Measurements from ENCODE around the gene PPP6R2.

Gene PPP6R2

DNA sequence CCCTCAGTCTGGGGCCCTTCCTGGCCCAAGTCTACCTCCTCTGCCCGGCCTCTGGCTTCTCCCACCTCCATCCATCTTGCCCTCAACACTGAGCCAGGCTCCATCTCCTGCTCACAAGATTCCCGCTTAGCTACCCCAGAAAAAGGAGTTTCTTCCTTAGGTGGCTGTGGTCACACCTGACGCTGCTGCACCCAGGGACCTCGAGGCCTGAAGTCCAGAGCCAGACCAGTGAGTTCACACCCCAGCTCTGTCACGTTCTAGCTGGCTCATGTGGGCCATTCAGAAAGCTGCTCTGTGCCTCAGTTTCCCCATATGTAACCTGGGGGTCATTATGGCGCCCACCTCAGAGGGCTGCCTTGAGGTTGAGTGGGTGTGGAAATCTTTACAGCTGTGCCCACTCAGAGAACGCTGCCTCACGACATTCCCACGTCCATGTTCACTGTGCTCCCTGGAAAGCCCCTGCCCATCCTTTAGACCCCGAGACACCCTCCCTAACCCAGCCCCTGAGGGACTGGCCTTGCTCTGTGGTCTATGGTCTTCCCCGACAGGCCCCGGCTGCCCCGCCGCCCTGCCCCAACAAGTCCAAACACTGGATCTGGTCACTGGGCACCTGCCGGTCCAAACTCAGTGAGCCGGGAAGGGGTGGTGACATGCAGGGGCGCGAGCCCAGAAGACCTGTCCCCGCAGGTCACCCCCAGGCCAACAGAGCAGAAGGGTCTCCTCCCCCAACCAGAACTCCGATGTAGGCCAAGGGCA, 45.4 kb upstream of the PPP6R2 start:
- no peaks in the 10 kb centered on the region for H3K27me3 ChIP-seq (replicated peaks)
- TF ChIP-seq CTCF (IDR thresholded peaks at IDR 0.05; ENCODE audit: low read depth, low read length, missing control alignments): no peak
- no peak overlapping the region for H3K27ac ChIP-seq
- no peak for DNase-seq
- peaks cover 8% of the 10 kb centered on the region for H3K36me3 ChIP-seq (replicated peaks)
- in situ Hi-C loops (cut with HindIII; ENCODE audit: low pct_ligation_motif_present, low sequenced_read_pairs): no loop called here
- H3K4me3 ChIP-seq (ENCODE audit: low read depth, low read length): no peak overlapping the region

- in situ Hi-C loops (cut with HindIII; ENCODE audit: low pct_ligation_motif_present, low sequenced_read_pairs): no loop called here
- H3K27me3 ChIP-seq (replicated peaks): no peaks in the 10 kb centered on the region
Measured at GRCh38 chr22:50298266-50298637, 44.9 kb upstream of the PPP6R2 start.

DNA sequence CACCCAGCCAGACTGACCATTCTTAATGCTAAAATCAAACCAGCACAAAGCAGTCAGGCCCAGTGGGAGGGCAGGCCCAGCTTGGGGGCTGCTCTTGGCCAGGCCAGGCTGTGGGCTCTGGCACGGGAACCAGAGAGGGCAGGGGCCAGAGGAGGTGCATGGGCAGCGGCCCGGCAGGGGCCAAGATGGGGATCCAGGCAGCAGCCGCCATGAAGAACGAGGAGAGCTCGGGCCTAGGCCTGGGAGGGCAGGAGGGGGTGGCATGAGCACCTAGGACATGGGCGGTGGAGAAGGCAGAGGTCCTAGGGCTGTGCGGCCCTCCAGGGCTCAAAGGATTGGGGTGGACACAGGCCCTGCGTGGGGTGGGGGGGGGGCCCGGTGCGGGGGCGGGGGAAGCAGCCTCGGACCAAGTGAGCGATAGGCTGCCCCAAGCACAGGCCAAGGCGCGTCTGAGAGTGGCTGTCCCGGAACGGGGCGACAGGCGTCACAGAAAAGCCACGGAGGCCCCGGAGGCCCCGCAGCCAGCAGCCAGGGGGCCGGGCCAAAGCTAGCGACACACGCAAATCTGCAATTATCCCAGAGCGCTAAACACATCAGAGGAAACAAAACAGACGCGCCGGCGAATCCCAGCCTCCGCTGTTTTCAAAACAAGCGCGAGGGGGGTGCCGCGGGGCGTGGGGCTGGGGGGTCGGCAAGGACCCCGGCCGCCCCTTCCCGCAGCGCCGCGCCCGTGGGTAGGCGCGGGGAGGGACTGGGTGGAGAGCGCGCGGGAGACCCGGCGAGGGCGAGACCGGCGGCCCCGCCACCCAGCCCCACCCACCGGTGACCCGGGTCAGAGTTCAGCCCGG, 44.0 kb upstream of the PPP6R2 start:
- Histone ChIP-seq H3K36me3 (replicated peaks) (peaks cover 8% of the 10 kb centered on the region), H3K27ac (no peak overlapping the region), H3K4me3 (ENCODE audit: low read depth, low read length) (no peak overlapping the region), H3K27me3 (replicated peaks) (no peaks in the 10 kb centered on the region)
- in situ Hi-C loops (cut with HindIII; ENCODE audit: low pct_ligation_motif_present, low sequenced_read_pairs): no loop called here
- TF ChIP-seq CTCF (IDR thresholded peaks at IDR 0.05; ENCODE audit: low read depth, low read length, missing control alignments): no peak
- no peak for DNase-seq

More at GRCh38 chr22:50298266-50298637, 44.9 kb upstream of the PPP6R2 start:
- no peak for DNase-seq
- H3K27ac ChIP-seq: no peak overlapping the region
- no peak for TF ChIP-seq CTCF (IDR thresholded peaks at IDR 0.05; ENCODE audit: low read depth, low read length, missing control alignments)
- H3K36me3 ChIP-seq (replicated peaks): peaks cover 8% of the 10 kb centered on the region
- no peak overlapping the region for H3K4me3 ChIP-seq (ENCODE audit: low read depth, low read length)

DNA sequence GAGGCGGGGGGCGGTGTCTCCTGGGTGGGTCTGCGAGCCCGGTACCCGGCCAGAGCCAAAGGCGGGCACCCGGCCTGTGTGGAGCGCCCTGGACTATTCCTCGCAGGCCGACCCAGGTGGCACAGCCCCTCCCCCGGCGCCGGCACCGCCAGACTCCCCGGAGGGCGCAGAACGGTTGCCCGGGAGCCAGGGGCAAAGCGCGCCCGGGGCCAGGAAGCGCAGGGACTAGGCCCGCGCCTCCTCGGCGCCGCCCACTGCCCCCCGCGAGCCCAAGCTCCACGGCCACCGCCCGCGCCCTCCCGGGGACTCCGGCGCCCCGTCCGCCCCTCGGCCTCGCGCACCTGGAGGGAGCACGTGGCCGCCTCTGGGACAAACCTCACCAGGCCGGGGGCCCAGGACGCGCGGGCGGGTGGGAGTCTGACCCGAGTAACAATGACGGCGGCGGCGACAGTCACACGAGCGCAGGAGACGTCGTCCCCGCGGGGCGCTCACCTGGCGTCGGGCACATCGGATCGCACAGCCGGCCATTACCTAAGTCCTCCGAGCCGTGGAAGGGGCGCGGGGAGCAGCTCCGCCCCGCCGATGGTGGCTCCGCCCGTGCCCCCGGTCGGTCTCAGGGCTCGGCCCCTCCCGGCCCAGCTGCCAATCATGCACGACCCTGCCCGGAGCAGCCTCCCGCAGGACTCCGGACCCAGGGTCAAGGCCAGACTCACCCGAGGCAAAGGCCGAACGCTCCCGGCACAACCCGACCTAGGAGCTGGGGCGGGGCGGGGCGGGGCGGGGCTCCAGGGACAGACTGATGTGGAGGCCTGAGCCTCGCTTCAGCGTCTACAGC, 43.1 kb upstream of the PPP6R2 start:
- DNase-seq: no peak
- H3K4me3 ChIP-seq (ENCODE audit: low read depth, low read length): no peak overlapping the region
- in situ Hi-C loops (cut with HindIII; ENCODE audit: low pct_ligation_motif_present, low sequenced_read_pairs): no loop called here
- no peak overlapping the region for H3K27ac ChIP-seq
- TF ChIP-seq CTCF (IDR thresholded peaks at IDR 0.05; ENCODE audit: low read depth, low read length, missing control alignments): no peak
- peaks cover 8% of the 10 kb centered on the region for H3K36me3 ChIP-seq (replicated peaks)
- H3K27me3 ChIP-seq (replicated peaks): no peaks in the 10 kb centered on the region

DNA sequence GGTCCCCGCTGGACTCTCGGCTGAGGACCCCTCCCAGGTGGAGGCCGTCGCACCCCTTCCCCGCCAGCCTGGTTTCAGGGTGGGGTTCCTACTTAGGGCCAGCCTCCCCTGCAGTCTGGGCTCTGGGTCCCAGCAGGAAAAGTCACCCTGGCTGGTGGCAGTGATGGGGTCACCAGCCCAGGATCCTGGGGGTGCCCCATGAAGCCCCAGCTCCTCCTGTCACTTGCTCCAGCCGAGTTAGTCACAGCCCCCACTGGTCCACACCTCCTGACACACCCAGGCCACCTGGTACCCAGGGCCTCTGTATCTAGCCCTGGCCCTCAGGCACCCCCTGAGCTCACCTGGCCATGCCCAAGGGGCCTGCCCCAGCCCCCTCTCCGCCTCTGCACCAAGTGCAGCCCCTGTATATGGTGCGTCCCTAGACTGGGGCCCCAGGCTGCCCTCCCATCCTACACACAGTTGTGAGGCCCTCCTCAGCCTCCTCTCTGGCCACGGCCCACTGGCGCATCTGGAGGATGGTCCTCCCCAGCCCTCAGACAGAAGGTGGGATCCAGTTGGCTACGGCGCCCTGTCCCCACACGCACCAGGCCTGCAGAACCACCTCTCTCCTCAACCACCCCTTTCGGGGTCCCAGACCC, 42.4 kb upstream of the PPP6R2 start:
- no peak overlapping the region for H3K4me3 ChIP-seq (ENCODE audit: low read depth, low read length)
- in situ Hi-C loops (cut with HindIII; ENCODE audit: low pct_ligation_motif_present, low sequenced_read_pairs): no loop called here
- TF ChIP-seq CTCF (IDR thresholded peaks at IDR 0.05; ENCODE audit: low read depth, low read length, missing control alignments): no peak
- no peak for DNase-seq
- no peak overlapping the region for H3K27ac ChIP-seq
- peaks cover 8% of the 10 kb centered on the region for H3K36me3 ChIP-seq (replicated peaks)
- no peaks in the 10 kb centered on the region for H3K27me3 ChIP-seq (replicated peaks)

Measured in brain microvascular endothelial cell (primary cell).